ENCODE results near the gene VSIR.
A peak's percentile ranks its signal among the peaks of the same experiment; 100 is the strongest.

Gene VSIR

DNA sequence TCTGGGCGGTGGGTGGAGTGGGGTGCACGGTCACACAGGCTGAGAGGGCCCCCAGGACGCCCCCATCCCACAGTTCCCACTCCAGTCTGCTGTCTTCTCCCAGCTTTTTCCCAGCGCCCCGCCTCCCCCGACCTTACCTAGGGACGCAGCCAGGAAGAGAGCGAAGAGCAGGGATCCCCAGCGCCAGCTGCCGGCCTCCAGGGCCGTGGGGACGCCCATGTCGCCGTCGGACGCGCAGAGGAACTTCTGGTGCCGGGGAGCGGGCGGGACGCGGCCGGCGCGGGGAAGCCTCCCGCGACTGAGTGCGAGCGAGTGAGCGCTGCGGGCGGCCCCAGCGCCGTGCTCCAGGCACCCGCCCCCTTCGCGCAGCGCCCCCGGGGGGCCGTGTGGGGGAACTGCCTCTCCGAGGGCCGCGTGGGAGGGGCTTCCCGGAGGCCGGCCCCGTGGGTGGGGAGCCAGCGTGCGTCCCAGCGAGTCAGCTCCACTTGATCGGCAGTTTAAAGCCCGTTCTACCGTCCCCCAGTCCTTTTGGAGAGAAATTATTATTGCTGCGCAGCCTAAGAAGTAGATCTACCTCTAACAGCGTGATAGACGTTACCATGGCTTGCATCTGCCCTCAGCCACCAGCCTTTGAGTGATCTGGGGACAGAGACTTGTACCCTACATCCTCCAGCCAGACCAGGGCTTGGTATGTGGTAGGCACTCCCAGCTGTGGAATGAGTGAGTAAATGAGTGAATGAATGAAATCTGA, at the start of gene VSIR:
Gene VSIR, minus strand, starts transcription at position 300 of the 751 bp plus-strand sequence. Its CDS starts 81 bp downstream, at position 219.
- Histone ChIP-seq H4K20me1 (ENCODE audit: insufficient read depth, low read length) (no peaks in the 10 kb centered on the region), H3K4me2 (ENCODE audit: insufficient read depth, low read length) (peak within 1 kb of the TSS; percentile 89), H3K9ac (ENCODE audit: low read depth, low read length) (peak within 1 kb of the TSS; percentile 78), H3K27ac (ENCODE audit: low read length) (peak within 1 kb of the TSS; percentile 63), H3K4me1 (ENCODE audit: insufficient read depth, low read length) (peaks cover 74% of the 10 kb centered on the region), H3K27me3 (ENCODE audit: insufficient read depth, low read length, poor library complexity) (no peaks in the 10 kb centered on the region), H3K9me3 (ENCODE audit: insufficient read depth, low read length, severe bottlenecking) (no peaks in the 10 kb centered on the region), H2AFZ (ENCODE audit: low read depth, low read length) (peak within 1 kb of the TSS; percentile 74), H3K79me2 (ENCODE audit: insufficient read depth, low read length) (peaks cover 7% of the 10 kb centered on the region; the same call in 1 of the 2 replicates), H3K4me3 (ENCODE audit: low read depth in 1 of 2, low read length in 2 of 2) (peak within 1 kb of the TSS; percentile 33 to 68; a peak in 3 of 4 replicates), H3K36me3 (ENCODE audit: insufficient read depth, low read length) (no peaks in the 10 kb centered on the region)
- ATAC-seq (ENCODE audit: insufficient read depth, low read depth) (peak; percentile 79), DNase-seq (peak; percentile 91)
- TF ChIP-seq, protein P1, sequence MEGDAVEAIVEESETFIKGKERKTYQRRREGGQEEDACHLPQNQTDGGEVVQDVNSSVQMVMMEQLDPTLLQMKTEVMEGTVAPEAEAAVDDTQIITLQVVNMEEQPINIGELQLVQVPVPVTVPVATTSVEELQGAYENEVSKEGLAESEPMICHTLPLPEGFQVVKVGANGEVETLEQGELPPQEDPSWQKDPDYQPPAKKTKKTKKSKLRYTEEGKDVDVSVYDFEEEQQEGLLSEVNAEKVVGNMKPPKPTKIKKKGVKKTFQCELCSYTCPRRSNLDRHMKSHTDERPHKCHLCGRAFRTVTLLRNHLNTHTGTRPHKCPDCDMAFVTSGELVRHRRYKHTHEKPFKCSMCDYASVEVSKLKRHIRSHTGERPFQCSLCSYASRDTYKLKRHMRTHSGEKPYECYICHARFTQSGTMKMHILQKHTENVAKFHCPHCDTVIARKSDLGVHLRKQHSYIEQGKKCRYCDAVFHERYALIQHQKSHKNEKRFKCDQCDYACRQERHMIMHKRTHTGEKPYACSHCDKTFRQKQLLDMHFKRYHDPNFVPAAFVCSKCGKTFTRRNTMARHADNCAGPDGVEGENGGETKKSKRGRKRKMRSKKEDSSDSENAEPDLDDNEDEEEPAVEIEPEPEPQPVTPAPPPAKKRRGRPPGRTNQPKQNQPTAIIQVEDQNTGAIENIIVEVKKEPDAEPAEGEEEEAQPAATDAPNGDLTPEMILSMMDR (IDR thresholded peaks at IDR 0.05; ENCODE audit: borderline replicate concordance, extremely low read depth, low read length, poor library complexity, severe bottlenecking): peak; percentile 94
- TF ChIP-seq EZH2 (IDR thresholded peaks at IDR 0.05; ENCODE audit: borderline replicate concordance, low read depth, low read length, severe bottlenecking): no peak

DNA sequence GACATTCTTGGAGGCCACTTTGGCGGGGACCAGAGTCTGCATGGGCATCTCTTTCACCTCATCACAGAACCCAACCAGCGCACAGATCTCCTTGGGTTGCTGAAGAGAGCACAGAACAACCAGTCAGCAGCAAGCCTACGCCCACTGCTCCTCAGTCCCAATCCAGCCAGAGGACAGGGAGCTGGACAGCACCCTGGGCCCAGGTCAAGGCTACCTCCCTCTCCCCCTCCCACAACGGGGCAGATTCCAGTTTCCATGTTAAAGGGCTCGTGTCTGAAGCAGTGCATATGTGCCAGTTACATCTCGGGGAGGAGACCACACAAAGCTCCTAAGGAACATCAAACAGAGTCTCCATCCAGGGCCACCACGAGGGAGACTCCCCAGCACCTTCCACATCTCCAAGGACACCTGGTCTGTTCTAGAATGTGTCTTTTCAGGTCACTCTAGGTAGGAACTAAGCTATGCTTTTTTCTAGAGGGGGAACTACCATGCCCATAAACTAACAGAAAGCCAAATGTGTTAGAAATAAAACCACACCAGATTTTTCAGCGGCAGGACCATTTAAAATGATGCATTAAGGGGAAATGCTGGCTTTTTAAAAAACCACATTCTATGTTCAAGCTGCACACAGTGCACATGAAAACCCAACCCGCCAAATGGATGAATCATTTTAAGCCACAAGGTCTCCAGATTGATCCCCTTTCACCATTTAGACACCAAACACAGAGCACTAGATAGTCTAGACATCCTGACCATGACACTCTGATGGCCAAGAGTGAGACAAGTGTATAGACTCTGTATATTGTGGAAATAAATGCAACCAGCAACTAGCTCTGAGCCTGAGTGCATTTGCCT, 48.8 kb upstream of the VSIR start:
- no peak overlapping the region for H3K4me2 ChIP-seq (ENCODE audit: insufficient read depth, low read length)
- H3K4me3 ChIP-seq (ENCODE audit: low read depth in 1 of 2, low read length in 2 of 2): no peak overlapping the region
- no peak overlapping the region for H3K9ac ChIP-seq (ENCODE audit: low read depth, low read length)
- peaks cover 98% of the 10 kb centered on the region for H3K36me3 ChIP-seq (ENCODE audit: insufficient read depth, low read length)
- H4K20me1 ChIP-seq (ENCODE audit: insufficient read depth, low read length): peaks cover 45% of the 10 kb centered on the region
- ATAC-seq (ENCODE audit: insufficient read depth, low read depth) (peak; percentile 14; the same call in 1 of the 3 replicates), DNase-seq (no peak)
- no peaks in the 10 kb centered on the region for H3K9me3 ChIP-seq (ENCODE audit: insufficient read depth, low read length, severe bottlenecking)
- no peak overlapping the region for H3K27ac ChIP-seq (ENCODE audit: low read length)
- H3K79me2 ChIP-seq (ENCODE audit: insufficient read depth, low read length): peaks cover 24% of the 10 kb centered on the region
- TF ChIP-seq EZH2 (IDR thresholded peaks at IDR 0.05; ENCODE audit: borderline replicate concordance, low read depth, low read length, severe bottlenecking): no peak
- TF ChIP-seq, protein P1 (IDR thresholded peaks at IDR 0.05; ENCODE audit: borderline replicate concordance, extremely low read depth, low read length, poor library complexity, severe bottlenecking): no peak
- no peak overlapping the region for H2AFZ ChIP-seq (ENCODE audit: low read depth, low read length)
- H3K4me1 ChIP-seq (ENCODE audit: insufficient read depth, low read length): no peaks in the 10 kb centered on the region
- H3K27me3 ChIP-seq (ENCODE audit: insufficient read depth, low read length, poor library complexity): no peaks in the 10 kb centered on the region

DNA sequence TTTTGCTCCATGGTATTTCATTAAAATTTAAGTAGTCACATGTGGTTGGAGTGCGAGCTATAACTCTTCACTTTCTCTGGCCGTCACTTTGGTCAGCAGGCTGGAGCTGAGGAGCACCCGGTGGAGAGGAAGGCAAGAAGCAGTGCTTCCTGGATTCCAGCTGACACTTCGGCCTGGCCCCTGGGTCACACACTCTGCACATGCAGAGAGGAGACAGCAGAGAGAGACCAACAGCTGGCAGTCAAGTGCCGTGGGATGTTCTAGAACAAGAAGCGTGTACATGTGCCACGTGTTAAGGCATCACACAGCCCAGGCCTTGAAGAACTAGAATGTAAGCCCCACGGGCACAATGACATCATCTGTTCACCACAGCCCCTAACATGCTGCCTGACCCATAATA, 47.6 kb upstream of the VSIR start:
- no peaks in the 10 kb centered on the region for H3K9me3 ChIP-seq (ENCODE audit: insufficient read depth, low read length, severe bottlenecking)
- DNase-seq (no peak), ATAC-seq (ENCODE audit: insufficient read depth, low read depth) (no peak)
- no peaks in the 10 kb centered on the region for H3K27me3 ChIP-seq (ENCODE audit: insufficient read depth, low read length, poor library complexity)
- H3K36me3 ChIP-seq (ENCODE audit: insufficient read depth, low read length): peaks cover 99% of the 10 kb centered on the region
- H3K4me3 ChIP-seq (ENCODE audit: low read depth in 1 of 2, low read length in 2 of 2): no peak overlapping the region
- no peak overlapping the region for H3K4me2 ChIP-seq (ENCODE audit: insufficient read depth, low read length)
- no peak overlapping the region for H3K9ac ChIP-seq (ENCODE audit: low read depth, low read length)
- no peaks in the 10 kb centered on the region for H3K4me1 ChIP-seq (ENCODE audit: insufficient read depth, low read length)
- TF ChIP-seq, protein P1 (IDR thresholded peaks at IDR 0.05; ENCODE audit: borderline replicate concordance, extremely low read depth, low read length, poor library complexity, severe bottlenecking): no peak
- TF ChIP-seq EZH2 (IDR thresholded peaks at IDR 0.05; ENCODE audit: borderline replicate concordance, low read depth, low read length, severe bottlenecking): no peak
- H2AFZ ChIP-seq (ENCODE audit: low read depth, low read length): no peak overlapping the region
- H4K20me1 ChIP-seq (ENCODE audit: insufficient read depth, low read length): peaks cover 36% of the 10 kb centered on the region
- no peak overlapping the region for H3K27ac ChIP-seq (ENCODE audit: low read length)
- peaks cover 16% of the 10 kb centered on the region for H3K79me2 ChIP-seq (ENCODE audit: insufficient read depth, low read length)

All from DND-41 (cell line).